MM.1S (cell line): ENCODE results near the gene CDYL.
"Not testable (repeated sequence)": the region's sequence is repeated elsewhere in the genome, so short reads cannot be mapped to it uniquely, and the experiment has no call there.

Experiments used
- EZH2 ChIP-seq: fragments of 300-600 bp; sonication (generic); optimal IDR thresholded peaks from 2 replicates; pipeline ENCODE3; 2017; ENCODE audit warnings: low read depth, mild to moderate bottlenecking, antibody characterized with exemption, low read length, mixed read lengths
- EZH2phosphoT487 ChIP-seq: fragments of 300-600 bp; sonication (generic); IDR thresholded peaks from 2 replicates; pipeline ENCODE4 v1.6.1; 2018; ENCODE audit warnings: antibody characterized with exemption, low read length

DNA sequence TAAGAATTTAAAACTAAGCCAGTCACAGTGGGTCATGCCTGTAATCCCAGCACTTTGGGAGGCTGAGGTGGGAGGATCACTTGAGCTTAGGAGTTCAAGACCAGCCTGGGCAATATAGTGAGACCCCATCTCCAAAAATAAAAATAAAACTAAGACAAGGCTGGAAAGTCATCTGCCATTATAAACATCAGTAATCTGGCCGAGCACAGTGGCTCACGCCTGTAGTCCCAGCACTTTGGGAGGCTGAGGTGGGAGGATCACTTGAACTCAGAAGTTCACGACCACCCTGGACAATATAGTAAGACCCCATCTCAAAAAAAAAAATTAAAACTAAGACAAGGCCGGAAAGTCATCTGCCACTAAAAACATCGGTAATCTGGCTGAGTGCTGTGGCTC lies 228.8 kb downstream of the CDYL start:
- not testable (repeated sequence) for TF ChIP-seq EZH2phosphoT487, EZH2
